Hepatocyte (in vitro differentiated cells): ENCODE results near the gene IGF2BP3. TPM values are rescaled to one million over a fixed set of nuclear protein-coding genes. Genes with fewer than 3 reads are reported as not detected.
"Not testable (repeated sequence)": the region's sequence is repeated elsewhere in the genome, so short reads cannot be mapped to it uniquely, and the experiment has no call there.

ENCODE experiments used
- DNase-seq: peaks from one replicate; pipeline ENCODE4 v3.0.0-alpha.2; 2016; ENCODE audit warnings: low spot score
- H2AFZ ChIP-seq: fragments of 200-600 bp; sonication (generic); 2 replicates; pipeline ENCODE4 v1.6.0; 2016; ENCODE audit warnings: antibody characterized with exemption, mild to moderate bottlenecking
- H3K27ac ChIP-seq: fragments of 200-600 bp; sonication (generic); 2 replicates; pipeline ENCODE4 v1.5.1; 2016; ENCODE audit warnings: mild to moderate bottlenecking
- H3K27me3 ChIP-seq: fragments of 200-600 bp; sonication (generic); 2 replicates; pipeline ENCODE4 v1.6.1; 2016
- H3K36me3 ChIP-seq: fragments of 200-600 bp; sonication (generic); replicated peaks from 2 replicates; pipeline ENCODE4 v1.5.1; 2016; ENCODE audit warnings: low read depth; ENCODE audit not compliant: insufficient read depth
- H3K4me1 ChIP-seq: fragments of 200-600 bp; sonication (generic); 2 replicates; pipeline ENCODE4 v1.5.1; 2016; ENCODE audit warnings: mild to moderate bottlenecking, moderate library complexity; ENCODE audit not compliant: insufficient read depth
- H3K4me2 ChIP-seq: fragments of 200-600 bp; sonication (generic); 2 replicates; pipeline ENCODE4 v1.6.0; 2016
- H3K4me3 ChIP-seq: fragments of 200-600 bp; sonication (generic); 2 replicates; pipeline ENCODE4 v1.5.1; 2016; ENCODE audit warnings: mild to moderate bottlenecking
- H3K79me2 ChIP-seq: fragments of 200-600 bp; sonication (generic); 2 replicates; pipeline ENCODE4 v1.6.0; 2017; ENCODE audit warnings: mild to moderate bottlenecking
- H3K9me2 ChIP-seq: fragments of 200-600 bp; sonication (generic); replicated peaks from 2 replicates; pipeline ENCODE4 v1.6.0; 2017; ENCODE audit warnings: mild to moderate bottlenecking; ENCODE audit not compliant: insufficient read depth
- H3K9me3 ChIP-seq: fragments of 200-600 bp; sonication (generic); 2 replicates; pipeline ENCODE4 v1.5.1; 2016; ENCODE audit warnings: low read depth, mild to moderate bottlenecking
- H4K20me1 ChIP-seq: fragments of 200-600 bp; sonication (generic); 2 replicates; pipeline ENCODE4 v1.6.0; 2016; ENCODE audit warnings: mild to moderate bottlenecking; ENCODE audit not compliant: insufficient read depth, poor library complexity, severe bottlenecking
- EZH2 ChIP-seq: fragments of 200-600 bp; sonication (generic); IDR thresholded peaks from 2 replicates; pipeline ENCODE4 v1.6.1; 2016; ENCODE audit warnings: antibody characterized with exemption, mild to moderate bottlenecking, borderline replicate concordance
- EZH2phosphoT487 ChIP-seq: fragments of 200-600 bp; sonication (generic); IDR thresholded peaks from one replicate; pipeline ENCODE4 v1.6.1; 2018; ENCODE audit warnings: antibody characterized with exemption, mild to moderate bottlenecking, low read depth, moderate library complexity; ENCODE audit not compliant: unreplicated experiment, severe bottlenecking
- WGBS: methylation state at CpG from one replicate; pipeline ENCODE4 v1.1.6; 2016; ENCODE audit warnings: low lambda C conversion rate; ENCODE audit errors: missing lambda C conversion rate; 5-methylcytosine and 5-hydroxymethylcytosine counted together
- polyA plus RNA-seq: library from polyadenylated mRNA; unstranded; fragments of >200 nt; fragmentation: Nextera tagmentation; extraction: Ambion mirVana; gene quantifications from 2 replicates; pipeline ENCODE4 v1.2.1, GENCODE V29; 2016
- total RNA-seq: library from RNA; depleted of rRNA; stranded (reverse); fragments of >200 nt; gene quantifications from 2 replicates; pipeline ENCODE4 v1.2.3, GENCODE V29; 2014
- TF ChIP-seq, protein P1 (sequence below): fragments of 200-600 bp; sonication (generic); IDR thresholded peaks from 2 replicates; pipeline ENCODE4 v1.5.1; 2016; ENCODE audit warnings: antibody characterized with exemption, mild to moderate bottlenecking; ENCODE audit not compliant: poor library complexity

The IGF2BP3 gene
- total and polyA plus RNA-seq, 2 experiments from 2014 or later, result 28.9 to 73.1 TPM

DNA sequence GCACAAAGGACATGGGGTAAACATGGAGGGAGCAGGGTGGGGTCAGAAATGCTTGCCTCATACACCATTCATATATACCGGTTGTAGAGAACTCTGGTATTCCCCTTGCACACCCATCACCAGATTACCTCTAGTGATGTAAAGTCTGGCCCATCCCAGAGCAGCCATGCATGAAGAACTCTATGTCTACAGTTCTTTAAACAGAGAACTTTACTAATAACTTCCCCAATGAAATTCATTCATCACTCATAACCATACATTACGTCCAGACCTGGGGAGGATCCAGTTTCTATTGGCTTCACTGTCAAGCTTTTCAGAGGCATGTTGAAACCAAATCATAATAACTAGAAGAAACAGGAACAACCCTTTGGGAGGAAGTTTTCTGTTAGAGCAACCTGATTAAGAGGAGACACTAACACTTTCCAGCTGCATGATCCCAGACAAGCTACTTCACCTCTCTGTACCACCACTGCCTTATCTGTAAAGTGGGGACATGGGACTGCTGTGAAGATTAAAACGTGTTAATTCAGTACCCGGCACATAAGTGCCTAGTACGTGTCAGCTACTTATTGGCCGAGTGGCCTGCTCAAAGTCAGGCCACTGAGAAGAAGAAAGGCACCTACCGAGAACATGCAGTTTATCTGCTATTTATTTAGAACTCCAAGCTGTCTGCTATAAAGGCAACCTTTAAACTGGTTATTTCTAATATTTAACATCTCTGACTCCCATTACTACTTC lies 59.7 kb downstream of the IGF2BP3 start:
- H4K20me1 ChIP-seq, result no peaks in the 10 kb centered on the region
- DNase-seq, result no peak
- 79% methylated on average over 7 of the region's 7 CpGs for WGBS

DNA sequence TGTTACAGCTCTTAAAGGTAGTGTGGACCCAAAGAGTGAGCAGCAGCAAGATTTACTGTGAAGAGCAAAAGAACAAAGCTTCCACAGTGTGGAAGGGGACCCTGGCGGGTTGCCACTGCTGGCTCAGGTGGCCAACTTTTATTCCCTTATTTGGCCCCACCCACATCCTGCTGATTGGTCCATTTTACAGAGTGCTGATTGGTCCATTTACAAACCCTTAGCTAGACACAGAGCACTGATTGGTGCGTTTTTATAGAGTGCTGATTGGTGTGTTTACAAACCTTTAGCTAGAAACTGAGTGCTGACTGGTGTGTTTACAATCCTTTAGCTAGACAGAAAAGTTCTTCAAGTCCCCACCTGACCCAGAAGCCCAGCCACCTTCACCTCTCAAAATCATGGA lies 63.7 kb downstream of the IGF2BP3 start:
- not testable (repeated sequence) for H3K4me2 ChIP-seq, H3K9me2 ChIP-seq, H3K27me3 ChIP-seq, H3K9me3 ChIP-seq, DNase-seq, H3K4me3 ChIP-seq, H3K36me3 ChIP-seq, H3K27ac ChIP-seq, H2AFZ ChIP-seq, H4K20me1 ChIP-seq
- WGBS, result 100% methylated on average over 2 of the region's 2 CpGs
- Histone ChIP-seq H3K79me2 (peaks cover 72% of the 10 kb centered on the region), H3K4me1 (peaks cover 12% of the 10 kb centered on the region)

More for the DNA sequence above, 59.7 kb downstream of the IGF2BP3 start:
- H2AFZ ChIP-seq, result no peak overlapping the region
- H3K9me3 ChIP-seq, result no peaks in the 10 kb centered on the region
- H3K9me2 ChIP-seq, result no peaks in the 10 kb centered on the region
- H3K36me3 ChIP-seq, result peaks cover 4% of the 10 kb centered on the region
- peaks cover 57% of the 10 kb centered on the region for H3K79me2 ChIP-seq
- no peak overlapping the region for H3K27ac ChIP-seq
- no peak overlapping the region for H3K4me3 ChIP-seq
- no peak for TF ChIP-seq EZH2
- TF ChIP-seq EZH2phosphoT487, result no peak
- TF ChIP-seq, protein P1, sequence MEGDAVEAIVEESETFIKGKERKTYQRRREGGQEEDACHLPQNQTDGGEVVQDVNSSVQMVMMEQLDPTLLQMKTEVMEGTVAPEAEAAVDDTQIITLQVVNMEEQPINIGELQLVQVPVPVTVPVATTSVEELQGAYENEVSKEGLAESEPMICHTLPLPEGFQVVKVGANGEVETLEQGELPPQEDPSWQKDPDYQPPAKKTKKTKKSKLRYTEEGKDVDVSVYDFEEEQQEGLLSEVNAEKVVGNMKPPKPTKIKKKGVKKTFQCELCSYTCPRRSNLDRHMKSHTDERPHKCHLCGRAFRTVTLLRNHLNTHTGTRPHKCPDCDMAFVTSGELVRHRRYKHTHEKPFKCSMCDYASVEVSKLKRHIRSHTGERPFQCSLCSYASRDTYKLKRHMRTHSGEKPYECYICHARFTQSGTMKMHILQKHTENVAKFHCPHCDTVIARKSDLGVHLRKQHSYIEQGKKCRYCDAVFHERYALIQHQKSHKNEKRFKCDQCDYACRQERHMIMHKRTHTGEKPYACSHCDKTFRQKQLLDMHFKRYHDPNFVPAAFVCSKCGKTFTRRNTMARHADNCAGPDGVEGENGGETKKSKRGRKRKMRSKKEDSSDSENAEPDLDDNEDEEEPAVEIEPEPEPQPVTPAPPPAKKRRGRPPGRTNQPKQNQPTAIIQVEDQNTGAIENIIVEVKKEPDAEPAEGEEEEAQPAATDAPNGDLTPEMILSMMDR, result no peak
- H3K4me1 ChIP-seq, result no peaks in the 10 kb centered on the region
- H3K4me2 ChIP-seq, result no peak overlapping the region
- no peaks in the 10 kb centered on the region for H3K27me3 ChIP-seq

DNA sequence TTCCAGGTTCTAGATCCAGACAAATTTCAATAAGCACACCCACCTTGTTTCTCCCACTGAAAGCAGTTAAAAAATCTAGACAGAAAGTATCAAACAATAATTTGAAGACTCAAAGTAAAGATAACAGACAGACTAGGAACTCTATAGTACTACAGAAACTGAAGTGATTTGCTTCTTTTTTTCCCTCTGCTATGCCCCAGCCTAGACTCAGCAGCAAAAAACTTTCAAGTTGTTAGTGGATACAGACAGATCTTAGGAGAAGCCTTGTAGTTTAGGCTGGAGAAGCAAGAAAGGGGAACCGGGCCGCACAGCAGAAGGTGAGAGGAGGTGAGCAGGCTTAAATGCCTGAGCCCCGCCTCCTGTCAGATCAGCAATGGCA lies 65.1 kb downstream of the IGF2BP3 start:
- Histone ChIP-seq H2AFZ (no peak overlapping the region), H3K79me2 (peaks cover 70% of the 10 kb centered on the region), H3K4me1 (peaks cover 12% of the 10 kb centered on the region), H3K4me3 (no peak overlapping the region), H4K20me1 (peaks cover 2% of the 10 kb centered on the region), H3K9me2 (no peaks in the 10 kb centered on the region), H3K27me3 (no peaks in the 10 kb centered on the region), H3K9me3 (no peaks in the 10 kb centered on the region), H3K36me3 (peaks cover 4% of the 10 kb centered on the region), H3K27ac (no peak overlapping the region), H3K4me2 (no peak overlapping the region)
- DNase-seq, result no peak
- 95% methylated on average over 3 of the region's 3 CpGs for WGBS
- TF ChIP-seq EZH2phosphoT487 (no peak), EZH2 (no peak)
- TF ChIP-seq, protein P1, result no peak

DNA sequence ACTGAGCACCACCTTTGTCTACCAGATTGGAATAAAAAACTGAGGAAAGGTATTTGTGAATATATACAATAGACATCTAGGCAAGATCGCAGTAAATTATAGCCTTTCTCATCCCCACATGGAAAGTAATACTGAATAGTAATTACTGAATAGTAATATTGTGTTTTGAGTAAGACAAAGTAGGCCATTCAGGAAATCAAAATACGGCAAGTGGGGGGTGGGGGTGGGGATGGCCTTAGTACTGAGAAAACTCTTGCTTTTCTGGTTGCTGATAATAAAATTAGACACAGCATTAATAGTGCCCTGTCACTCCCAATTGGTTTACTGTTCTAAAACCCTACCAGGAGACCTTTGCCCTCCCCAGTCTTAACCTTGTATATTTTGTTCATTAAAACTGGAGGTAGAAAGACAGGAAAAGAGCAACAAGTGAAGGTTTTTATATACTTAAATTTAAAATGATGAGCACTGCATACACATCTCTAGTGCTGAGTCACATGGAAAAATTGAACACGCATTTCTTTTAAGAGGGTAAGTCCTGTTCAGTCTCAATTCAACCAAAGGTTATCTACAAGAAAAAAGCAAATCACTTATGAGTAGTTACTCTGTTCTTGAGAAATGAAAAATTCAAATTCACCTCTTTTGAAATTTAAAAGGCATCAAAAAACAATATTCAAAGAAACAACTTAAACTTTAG lies 65.6 kb downstream of the IGF2BP3 start:
- DNase-seq, result no peak
- no peak for TF ChIP-seq EZH2
- no peak for TF ChIP-seq EZH2phosphoT487
- TF ChIP-seq, protein P1, result no peak

More for the DNA sequence above, 65.6 kb downstream of the IGF2BP3 start:
- H3K4me2 ChIP-seq, result no peak overlapping the region
- H4K20me1 ChIP-seq, result peaks cover 2% of the 10 kb centered on the region
- H2AFZ ChIP-seq, result no peak overlapping the region
- H3K9me3 ChIP-seq, result no peaks in the 10 kb centered on the region
- H3K27ac ChIP-seq, result no peak overlapping the region
- H3K9me2 ChIP-seq, result no peaks in the 10 kb centered on the region
- peaks cover 70% of the 10 kb centered on the region for H3K79me2 ChIP-seq
- no peaks in the 10 kb centered on the region for H3K27me3 ChIP-seq
- peaks cover 4% of the 10 kb centered on the region for H3K36me3 ChIP-seq
- no peak overlapping the region for H3K4me3 ChIP-seq
- H3K4me1 ChIP-seq, result peaks cover 12% of the 10 kb centered on the region
- 82% methylated on average over 3 of the region's 3 CpGs for WGBS
